ENCODE data around the gene PAQR6. TPM values are rescaled to one million over a fixed set of nuclear protein-coding genes. Genes with fewer than 3 reads are reported as not detected.

PAQR6 gene
- total RNA-seq, 4 donors from 2014 or later = 0.74 to 3.4 (median 1.6) TPM

GRCh38 chr1:156281693-156282478 is 34.0 kb upstream of the PAQR6 start:
- no peak for TF ChIP-seq CTCF (IDR thresholded peaks at IDR 0.05)
- ATAC-seq (ENCODE audit: low FRiP score) (no peak), DNase-seq (ENCODE audit: low spot score) (no peak)

- TF ChIP-seq CTCF (IDR thresholded peaks at IDR 0.05) = no peak
- no peak for DNase-seq (ENCODE audit: low spot score)
- ATAC-seq (ENCODE audit: low FRiP score) = no peak
These were observed 33.4 kb upstream of the PAQR6 start for GRCh38 chr1:156281281-156281680.

- no peak for TF ChIP-seq CTCF (IDR thresholded peaks at IDR 0.05)
- ATAC-seq (ENCODE audit: low FRiP score) (no peak), DNase-seq (ENCODE audit: low spot score) (no peak)
These were observed 32.0 kb upstream of the PAQR6 start for GRCh38 chr1:156279837-156280236.

- ATAC-seq (ENCODE audit: low FRiP score) (peak; percentile 62), DNase-seq (ENCODE audit: low spot score) (no peak)
- TF ChIP-seq CTCF (IDR thresholded peaks at IDR 0.05) = no peak
These were observed 29.1 kb upstream of the PAQR6 start for GRCh38 chr1:156276966-156277381.

GRCh38 chr1:156276532-156276931 is 28.7 kb upstream of the PAQR6 start:
- TF ChIP-seq CTCF (IDR thresholded peaks at IDR 0.05) = no peak
- ATAC-seq (ENCODE audit: low FRiP score) = no peak
- DNase-seq (ENCODE audit: low spot score) = no peak

- no peak for DNase-seq (ENCODE audit: low spot score)
- no peak for TF ChIP-seq CTCF (IDR thresholded peaks at IDR 0.05)
- no peak for ATAC-seq (ENCODE audit: low FRiP score)
These were observed 22.5 kb upstream of the PAQR6 start for GRCh38 chr1:156270314-156270713.

- no peak for DNase-seq (ENCODE audit: low spot score)
These were observed 20.5 kb upstream of the PAQR6 start for GRCh38 chr1:156268336-156268735.

More at GRCh38 chr1:156268336-156268735, 20.5 kb upstream of the PAQR6 start:
- TF ChIP-seq CTCF (IDR thresholded peaks at IDR 0.05) = no peak
- no peak for ATAC-seq (ENCODE audit: low FRiP score)
